K562 (cell line): ENCODE measurements around the gene ATXN1. TPM values are rescaled to one million over a fixed set of nuclear protein-coding genes. Genes with fewer than 3 reads are reported as not detected.

Experiments
- BRCA1 ChIP-seq, 2 experiments: fragments of 450-650 bp in 1 of 2; sonication (generic) in 1 of 2; formaldehyde crosslinking in 1 of 2; IDR thresholded peaks; 2 replicates each; pipeline versions ENCODE4 v1.5.0 to v1.6.1; 2017 to 2020; ENCODE audit warnings: mild to moderate bottlenecking in 1 of 2, missing genetic modification reagents in 1 of 2
- CBFA2T3 ChIP-seq: fragments of 450-650 bp; IDR thresholded peaks from 2 replicates; pipeline ENCODE4 v1.6.1; 2017
- DMBX1 ChIP-seq: fragments of 250-450 bp; sonication (Bioruptor Pico); IDR thresholded peaks from 2 replicates; pipeline ENCODE4 v1.8.0; 2022; ENCODE audit warnings: inconsistent platforms, mild to moderate bottlenecking, moderate library complexity, borderline replicate concordance
- E2F3 ChIP-seq: fragments of 250-450 bp; sonication (Bioruptor Pico); IDR thresholded peaks from 2 replicates; pipeline ENCODE4 v1.4.0; 2020; ENCODE audit warnings: mild to moderate bottlenecking
- JUN ChIP-seq, 2 experiments: sonication (generic) in 1 of 2; formaldehyde crosslinking in 1 of 2; IDR thresholded peaks; 2 replicates each; pipeline versions ENCODE4 v1.6.1 to v1.8.0; 2012 to 2022; ENCODE audit warnings: borderline replicate concordance in 2 of 2, mild to moderate bottlenecking in 2 of 2, improper control_type of control experiment in 1 of 2, low read depth in 1 of 2, low read length in 1 of 2, missing genetic modification reagents in 1 of 2
- MEF2D ChIP-seq: conservative IDR thresholded peaks from 2 replicates; pipeline ENCODE4 v1.6.1; 2016; ENCODE audit warnings: low read depth, missing genetic modification characterization, missing compliant biosample characterization
- POU5F1 ChIP-seq: fragments of 150-350 bp; IDR thresholded peaks from 2 replicates; pipeline ENCODE4 v1.6.1; 2014; ENCODE audit warnings: borderline replicate concordance, low read length, low read depth, mild to moderate bottlenecking; ENCODE audit not compliant: partially characterized antibody
- RFX1 ChIP-seq: fragments of 450-650 bp; IDR thresholded peaks from 2 replicates; pipeline ENCODE4 v1.6.1; 2016; ENCODE audit warnings: mild to moderate bottlenecking, moderate library complexity
- SRSF7 ChIP-seq: fragments of 200-400 bp; formaldehyde crosslinking; optimal IDR thresholded peaks from 2 replicates; pipeline ENCODE3; 2017; ENCODE audit warnings: mild to moderate bottlenecking, low read depth, low read length
- ZNF324 ChIP-seq: fragments of 250-450 bp; sonication (Bioruptor Pico); IDR thresholded peaks from 2 replicates; pipeline ENCODE4 v1.4.0; 2020; ENCODE audit warnings: mild to moderate bottlenecking
- polyA plus RNA-seq, 8 experiments: library from polyadenylated mRNA; depleted of rRNA in 4 of 8; stranded (reverse) in 5 of 8; unstranded in 3 of 8; fragments of >200 nt; fragmentation: Nextera tagmentation in 2 of 8; fragmentation: Illumina TruSeq in 1 of 8; extraction: Ambion mirVana in 2 of 8; extraction: Trizol in 1 of 8; gene quantifications; 2 replicates each; pipeline versions ENCODE4 v1.2.1 to v1.2.3, GENCODE V29; 2011 to 2014; ENCODE audit warnings: inconsistent platforms in 1 of 8, missing spikeins in 1 of 8
- total RNA-seq, 7 experiments: library from RNA; depleted of rRNA in 6 of 7; stranded (reverse); fragments of >200 nt in 6 of 7; fragmentation: Illumina TruSeq in 2 of 7; extraction: Trizol in 2 of 7; gene quantifications; 2 replicates each; pipeline versions ENCODE4 v1.2.1 to v1.2.3, GENCODE V29; 2011 to 2021; ENCODE audit warnings: low replicate concordance in 1 of 7
- TF ChIP-seq, protein P1 (sequence below): fragments of 250-450 bp; sonication (Bioruptor Pico); IDR thresholded peaks from 2 replicates; pipeline ENCODE4 v1.5.0; 2021
- TF ChIP-seq, protein P2 (sequence below): fragments of 450-650 bp; formaldehyde crosslinking; conservative IDR thresholded peaks from 2 replicates; pipeline ENCODE4 v1.4.0; 2022; ENCODE audit warnings: mild to moderate bottlenecking, missing genetic modification characterization
- TF ChIP-seq, protein P3 (sequence below): fragments of 250-450 bp; sonication (Bioruptor Pico); IDR thresholded peaks from 2 replicates; pipeline ENCODE4 v1.4.0; 2020
- TF ChIP-seq, protein P4 (sequence below): sonication (generic); formaldehyde crosslinking; IDR thresholded peaks from 2 replicates; pipeline ENCODE4 v1.8.1; 2023; ENCODE audit warnings: mild to moderate bottlenecking, missing genetic modification reagents

The ATXN1 gene
- total and polyA plus RNA-seq, 9 of the 15 experiments (the other 6 are each of a cell fraction or from before 2014, with no cell fraction given), result under 0.01 to 1.2 (median 0.58) TPM

DNA sequence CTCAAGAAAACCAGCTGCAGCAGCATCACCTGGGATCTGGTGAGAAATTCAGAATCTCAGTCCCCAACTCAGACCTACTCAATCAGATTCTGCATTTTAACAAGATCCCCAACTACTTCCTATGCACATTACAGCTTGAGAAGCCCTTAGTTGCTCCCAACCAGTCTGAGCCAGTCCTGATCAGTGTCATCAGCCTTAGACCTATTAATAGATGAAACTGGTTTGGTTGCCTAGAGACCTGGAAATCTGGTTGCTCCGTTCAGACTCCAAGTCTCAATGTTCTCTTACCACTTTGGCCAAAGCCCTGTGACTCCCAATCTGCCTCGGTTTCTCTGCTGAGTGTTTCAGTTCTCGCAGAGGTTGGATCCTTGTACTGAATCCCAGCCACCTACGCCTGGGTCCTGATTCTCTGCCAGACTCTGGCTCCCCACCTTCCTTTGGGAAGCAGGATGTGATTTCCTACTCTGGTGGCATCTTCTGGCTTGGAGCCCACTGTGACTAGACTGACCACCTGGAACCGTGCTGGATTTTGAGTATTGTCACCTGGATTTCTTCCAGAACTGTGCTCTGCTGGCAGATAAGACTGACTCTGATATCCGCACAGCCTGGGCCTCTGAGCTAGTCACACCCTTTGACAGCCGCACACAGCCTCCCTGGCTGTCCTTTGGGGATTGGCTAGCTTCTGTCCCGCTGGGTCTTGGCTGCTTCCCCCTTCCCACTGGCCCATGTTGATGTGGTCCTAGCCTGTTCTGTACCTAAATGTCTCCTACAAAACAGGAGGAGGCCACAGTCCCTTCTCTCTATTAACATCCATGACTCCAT lies 20.3 kb upstream of the ATXN1 start (continued):
- TF ChIP-seq JUN (IDR thresholded peaks at IDR 0.05; ENCODE audit: borderline replicate concordance, low read depth, low read length), result no peak
- no peak for TF ChIP-seq JUN (CRISPR knock-in tag; IDR thresholded peaks at IDR 0.05; ENCODE audit: borderline replicate concordance)
- TF ChIP-seq, protein P1, sequence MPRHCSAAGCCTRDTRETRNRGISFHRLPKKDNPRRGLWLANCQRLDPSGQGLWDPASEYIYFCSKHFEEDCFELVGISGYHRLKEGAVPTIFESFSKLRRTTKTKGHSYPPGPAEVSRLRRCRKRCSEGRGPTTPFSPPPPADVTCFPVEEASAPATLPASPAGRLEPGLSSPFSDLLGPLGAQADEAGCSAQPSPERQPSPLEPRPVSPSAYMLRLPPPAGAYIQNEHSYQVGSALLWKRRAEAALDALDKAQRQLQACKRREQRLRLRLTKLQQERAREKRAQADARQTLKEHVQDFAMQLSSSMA (CRISPR knock-in tag), result no peak
- TF ChIP-seq RFX1, result peak; percentile 22; the same call in 1 of the 2 replicates
- TF ChIP-seq, protein P2, sequence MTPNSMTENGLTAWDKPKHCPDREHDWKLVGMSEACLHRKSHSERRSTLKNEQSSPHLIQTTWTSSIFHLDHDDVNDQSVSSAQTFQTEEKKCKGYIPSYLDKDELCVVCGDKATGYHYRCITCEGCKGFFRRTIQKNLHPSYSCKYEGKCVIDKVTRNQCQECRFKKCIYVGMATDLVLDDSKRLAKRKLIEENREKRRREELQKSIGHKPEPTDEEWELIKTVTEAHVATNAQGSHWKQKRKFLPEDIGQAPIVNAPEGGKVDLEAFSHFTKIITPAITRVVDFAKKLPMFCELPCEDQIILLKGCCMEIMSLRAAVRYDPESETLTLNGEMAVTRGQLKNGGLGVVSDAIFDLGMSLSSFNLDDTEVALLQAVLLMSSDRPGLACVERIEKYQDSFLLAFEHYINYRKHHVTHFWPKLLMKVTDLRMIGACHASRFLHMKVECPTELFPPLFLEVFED (CRISPR knock-in tag), result no peak
- no peak for TF ChIP-seq BRCA1 (IDR thresholded peaks at IDR 0.05)
- no peak for TF ChIP-seq BRCA1 (CRISPR knock-in tag; IDR thresholded peaks at IDR 0.05)
- no peak for TF ChIP-seq DMBX1
- peak; percentile 70 for TF ChIP-seq MEF2D (tag)
- no peak for TF ChIP-seq POU5F1
- no peak for TF ChIP-seq ZNF324
- TF ChIP-seq, protein P3, sequence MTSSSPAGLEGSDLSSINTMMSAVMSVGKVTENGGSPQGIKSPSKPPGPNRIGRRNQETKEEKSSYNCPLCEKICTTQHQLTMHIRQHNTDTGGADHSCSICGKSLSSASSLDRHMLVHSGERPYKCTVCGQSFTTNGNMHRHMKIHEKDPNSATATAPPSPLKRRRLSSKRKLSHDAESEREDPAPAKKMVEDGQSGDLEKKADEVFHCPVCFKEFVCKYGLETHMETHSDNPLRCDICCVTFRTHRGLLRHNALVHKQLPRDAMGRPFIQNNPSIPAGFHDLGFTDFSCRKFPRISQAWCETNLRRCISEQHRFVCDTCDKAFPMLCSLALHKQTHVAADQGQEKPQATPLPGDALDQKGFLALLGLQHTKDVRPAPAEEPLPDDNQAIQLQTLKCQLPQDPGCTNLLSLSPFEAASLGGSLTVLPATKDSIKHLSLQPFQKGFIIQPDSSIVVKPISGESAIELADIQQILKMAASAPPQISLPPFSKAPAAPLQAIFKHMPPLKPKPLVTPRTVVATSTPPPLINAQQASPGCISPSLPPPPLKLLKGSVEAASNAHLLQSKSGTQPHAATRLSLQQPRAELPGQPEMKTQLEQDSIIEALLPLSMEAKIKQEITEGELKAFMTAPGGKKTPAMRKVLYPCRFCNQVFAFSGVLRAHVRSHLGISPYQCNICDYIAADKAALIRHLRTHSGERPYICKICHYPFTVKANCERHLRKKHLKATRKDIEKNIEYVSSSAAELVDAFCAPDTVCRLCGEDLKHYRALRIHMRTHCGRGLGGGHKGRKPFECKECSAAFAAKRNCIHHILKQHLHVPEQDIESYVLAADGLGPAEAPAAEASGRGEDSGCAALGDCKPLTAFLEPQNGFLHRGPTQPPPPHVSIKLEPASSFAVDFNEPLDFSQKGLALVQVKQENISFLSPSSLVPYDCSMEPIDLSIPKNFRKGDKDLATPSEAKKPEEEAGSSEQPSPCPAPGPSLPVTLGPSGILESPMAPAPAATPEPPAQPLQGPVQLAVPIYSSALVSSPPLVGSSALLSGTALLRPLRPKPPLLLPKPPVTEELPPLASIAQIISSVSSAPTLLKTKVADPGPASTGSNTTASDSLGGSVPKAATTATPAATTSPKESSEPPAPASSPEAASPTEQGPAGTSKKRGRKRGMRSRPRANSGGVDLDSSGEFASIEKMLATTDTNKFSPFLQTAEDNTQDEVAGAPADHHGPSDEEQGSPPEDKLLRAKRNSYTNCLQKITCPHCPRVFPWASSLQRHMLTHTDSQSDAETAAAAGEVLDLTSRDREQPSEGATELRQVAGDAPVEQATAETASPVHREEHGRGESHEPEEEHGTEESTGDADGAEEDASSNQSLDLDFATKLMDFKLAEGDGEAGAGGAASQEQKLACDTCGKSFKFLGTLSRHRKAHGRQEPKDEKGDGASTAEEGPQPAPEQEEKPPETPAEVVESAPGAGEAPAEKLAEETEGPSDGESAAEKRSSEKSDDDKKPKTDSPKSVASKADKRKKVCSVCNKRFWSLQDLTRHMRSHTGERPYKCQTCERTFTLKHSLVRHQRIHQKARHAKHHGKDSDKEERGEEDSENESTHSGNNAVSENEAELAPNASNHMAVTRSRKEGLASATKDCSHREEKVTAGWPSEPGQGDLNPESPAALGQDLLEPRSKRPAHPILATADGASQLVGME, result no peak
- TF ChIP-seq E2F3 (CRISPR knock-in tag), result no peak
- TF ChIP-seq SRSF7, result no peak
- peak; percentile 25; the same call in 1 of the 2 replicates for TF ChIP-seq CBFA2T3
- TF ChIP-seq, protein P4, sequence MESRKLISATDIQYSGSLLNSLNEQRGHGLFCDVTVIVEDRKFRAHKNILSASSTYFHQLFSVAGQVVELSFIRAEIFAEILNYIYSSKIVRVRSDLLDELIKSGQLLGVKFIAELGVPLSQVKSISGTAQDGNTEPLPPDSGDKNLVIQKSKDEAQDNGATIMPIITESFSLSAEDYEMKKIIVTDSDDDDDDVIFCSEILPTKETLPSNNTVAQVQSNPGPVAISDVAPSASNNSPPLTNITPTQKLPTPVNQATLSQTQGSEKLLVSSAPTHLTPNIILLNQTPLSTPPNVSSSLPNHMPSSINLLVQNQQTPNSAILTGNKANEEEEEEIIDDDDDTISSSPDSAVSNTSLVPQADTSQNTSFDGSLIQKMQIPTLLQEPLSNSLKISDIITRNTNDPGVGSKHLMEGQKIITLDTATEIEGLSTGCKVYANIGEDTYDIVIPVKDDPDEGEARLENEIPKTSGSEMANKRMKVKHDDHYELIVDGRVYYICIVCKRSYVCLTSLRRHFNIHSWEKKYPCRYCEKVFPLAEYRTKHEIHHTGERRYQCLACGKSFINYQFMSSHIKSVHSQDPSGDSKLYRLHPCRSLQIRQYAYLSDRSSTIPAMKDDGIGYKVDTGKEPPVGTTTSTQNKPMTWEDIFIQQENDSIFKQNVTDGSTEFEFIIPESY (CRISPR knock-in tag), result no peak
